GM12878 (cell line): Measurements from ENCODE around the gene ARHGAP26. TPM values are rescaled to one million over a fixed set of nuclear protein-coding genes. Genes with fewer than 3 reads are reported as not detected.

Experiments used
- ATAC-seq: fragments of 200-7000 bp; cut with Tn5 transposase; 3 replicates; pipeline ENCODE4 v1.9.1; 2020; ENCODE audit warnings: mild to moderate bottlenecking, moderate library complexity
- BruUV-seq: library from RNA; stranded (reverse); fragments of 400-500 nt; replicated peaks from 2 replicates; lab custom pipeline; 2021; lab: Mats Ljungman, UMichigan
- CTCF ChIA-PET: fragments of 300-600 bp; sonication (Branson Sonifier 250); formaldehyde crosslinking; extraction: SDS; loops from one replicate; lab custom pipeline; 2021; ENCODE audit warnings: inconsistent platforms; lab: Yijun Ruan, JAX
- POLR2A ChIA-PET: fragments of 350-600 bp; formaldehyde crosslinking; extraction: SDS; loops from one replicate; lab custom pipeline; 2021; ENCODE audit warnings: inconsistent platforms; lab: Charles Lee
- RAD21 ChIA-PET: fragments of 300-600 bp; sonication (Branson Sonifier 250); formaldehyde crosslinking; loops from one replicate; lab custom pipeline; 2023; ENCODE audit warnings: antibody characterized with exemption; ENCODE audit not compliant: unreplicated experiment; lab: Charles Lee
- SMC1A ChIA-PET: fragments of 300-600 bp; sonication (Branson Sonifier 250); formaldehyde crosslinking; loops from one replicate; lab custom pipeline; 2023; ENCODE audit not compliant: unreplicated experiment, uncharacterized antibody; lab: Charles Lee
- DNase-seq: peaks from one replicate; pipeline ENCODE4 v3.0.0-alpha.2; 2011; ENCODE audit warnings: low read depth, low spot score
- FAIRE-seq: peaks from 3 replicates; lab custom pipeline; 2011; peaks lifted over from hg19 to GRCh38; lab: Jason Lieb, UNC
- H2AFZ ChIP-seq: 2 replicates; pipeline ENCODE4 v1.6.0; 2011; ENCODE audit warnings: low read depth, low read length, control low read depth; ENCODE audit not compliant: control insufficient read depth
- H3K27ac ChIP-seq: 2 replicates; pipeline ENCODE4 v1.5.1; 2011; ENCODE audit warnings: control low read depth; ENCODE audit not compliant: control insufficient read depth, insufficient read depth
- H3K27me3 ChIP-seq, 2 experiments: replicated peaks in 1 of 2; 2 replicates each; pipeline versions ENCODE4 v1.6.0 to v1.6.1; 2011; ENCODE audit warnings: low read length in 1 of 2; ENCODE audit not compliant: control insufficient read depth in 2 of 2, insufficient read depth in 2 of 2
- H3K36me3 ChIP-seq, 2 experiments: 2 replicates each; pipeline ENCODE4 v1.5.1; 2011; ENCODE audit warnings: low read length in 1 of 2; ENCODE audit not compliant: control insufficient read depth in 2 of 2, insufficient read depth in 2 of 2
- H3K4me1 ChIP-seq: 2 replicates; pipeline ENCODE4 v1.6.1; 2011; ENCODE audit warnings: mild to moderate bottlenecking, low read length, moderate library complexity, mixed read lengths; ENCODE audit not compliant: control insufficient read depth, insufficient read depth
- H3K4me2 ChIP-seq: 2 replicates; pipeline ENCODE4 v1.6.0; 2011; ENCODE audit warnings: control low read depth; ENCODE audit not compliant: control insufficient read depth, insufficient read depth
- H3K4me3 ChIP-seq: fragments of 200-600 bp; sonication (generic); 2 replicates; pipeline ENCODE4 v1.5.1; 2016
- H3K79me2 ChIP-seq: 2 replicates; pipeline ENCODE4 v1.6.0; 2011; ENCODE audit warnings: low read length; ENCODE audit not compliant: control insufficient read depth, insufficient read depth
- H3K9ac ChIP-seq: 2 replicates; pipeline ENCODE4 v1.8.0; 2011; ENCODE audit warnings: low read length, control low read depth, mixed read lengths; ENCODE audit not compliant: control insufficient read depth, insufficient read depth
- H3K9me3 ChIP-seq: replicated peaks from 3 replicates; pipeline ENCODE4 v1.5.1; 2011; ENCODE audit warnings: mild to moderate bottlenecking, low read length; ENCODE audit not compliant: control insufficient read depth, insufficient read depth
- H4K20me1 ChIP-seq: 2 replicates; pipeline ENCODE4 v1.6.0; 2011; ENCODE audit not compliant: control insufficient read depth, insufficient read depth
- BACH1 ChIP-seq: fragments of 450-650 bp; IDR thresholded peaks from 2 replicates; pipeline ENCODE4 v1.6.1; 2017; ENCODE audit warnings: mild to moderate bottlenecking, borderline replicate concordance
- BMI1 ChIP-seq: fragments of 450-650 bp; IDR thresholded peaks from 2 replicates; pipeline ENCODE4 v1.6.1; 2016; ENCODE audit warnings: mild to moderate bottlenecking, moderate library complexity, borderline replicate concordance
- BRCA1 ChIP-seq: IDR thresholded peaks from 2 replicates; pipeline ENCODE4 v1.6.1; 2011; ENCODE audit warnings: low read depth, low read length, improper control_type of control experiment
- ELK1 ChIP-seq: IDR thresholded peaks from 2 replicates; pipeline ENCODE4 v1.6.1; 2012; ENCODE audit warnings: low read depth, low read length, improper control_type of control experiment
- EP300 ChIP-seq, 2 experiments: fragments of 150-350 bp in 1 of 2; IDR thresholded peaks; 2 replicates each; pipeline ENCODE4 v1.6.1; 2011 to 2012; ENCODE audit warnings: low read depth in 2 of 2, low read length in 2 of 2, borderline replicate concordance in 1 of 2, improper control_type of control experiment in 1 of 2, inconsistent platforms in 1 of 2; ENCODE audit not compliant: control insufficient read depth in 1 of 2
- ESRRA ChIP-seq: IDR thresholded peaks from 2 replicates; pipeline ENCODE4 v1.6.1; 2012; ENCODE audit warnings: mild to moderate bottlenecking, low read length, improper control_type of control experiment
- IRF3 ChIP-seq: fragments of 450-650 bp; IDR thresholded peaks from 2 replicates; pipeline ENCODE4 v1.6.1; 2014; ENCODE audit warnings: mild to moderate bottlenecking
- IRF4 ChIP-seq: IDR thresholded peaks from 2 replicates; pipeline ENCODE4 v1.6.1; 2011; ENCODE audit warnings: low read depth, low read length
- KLF5 ChIP-seq: fragments of 450-650 bp; IDR thresholded peaks from 2 replicates; pipeline ENCODE4 v1.6.1; 2014; ENCODE audit warnings: mild to moderate bottlenecking; ENCODE audit not compliant: partially characterized antibody
- MTA2 ChIP-seq: fragments of 450-650 bp; IDR thresholded peaks from 2 replicates; pipeline ENCODE4 v1.6.1; 2016; ENCODE audit warnings: low read depth, mild to moderate bottlenecking, moderate library complexity
- PML ChIP-seq: IDR thresholded peaks from 2 replicates; pipeline ENCODE4 v1.6.1; 2012; ENCODE audit warnings: low read length, inconsistent platforms
- RCOR1 ChIP-seq: conservative IDR thresholded peaks from 2 replicates; pipeline ENCODE4 v1.6.1; 2012; ENCODE audit warnings: low read depth, low read length, improper control_type of control experiment
- WRNIP1 ChIP-seq: IDR thresholded peaks from 2 replicates; pipeline ENCODE4 v1.6.1; 2011; ENCODE audit warnings: low read depth, low read length, improper control_type of control experiment, borderline replicate concordance
- WGBS: methylation state at CpG from one replicate; pipeline ENCODE4 v1.1.6; 2016; ENCODE audit warnings: low lambda C conversion rate; ENCODE audit not compliant: insufficient replicate concordance, insufficient coverage; ENCODE audit errors: missing lambda C conversion rate; 5-methylcytosine and 5-hydroxymethylcytosine counted together
- in situ Hi-C: fragments of 300-500 bp; cut with MboI; formaldehyde crosslinking; loops from 9 replicates; pipeline ENCODE4 v1.14.3; 2018; ENCODE audit warnings: mixed read lengths
- intact Hi-C: fragments of 100-400 bp; cut with micrococcal nuclease; formaldehyde crosslinking; loops from one replicate; pipeline ENCODE4 v1.14.2; 2022; ENCODE audit not compliant: unreplicated experiment
- polyA plus RNA-seq, 11 experiments: library from polyadenylated mRNA; depleted of rRNA in 4 of 11; unstranded in 6 of 11; stranded (reverse) in 5 of 11; fragments of >200 nt; fragmentation: Nextera tagmentation in 4 of 11; fragmentation: Illumina TruSeq in 1 of 11; extraction: Ambion mirVana in 4 of 11; extraction: Trizol in 1 of 11; gene quantifications; 1 replicate in 1 of 11; 2 replicates in 10 of 11; pipeline versions ENCODE4 v1.2.1 to v1.2.3, GENCODE V29; 2011 to 2016; ENCODE audit warnings: inconsistent platforms in 2 of 11, missing spikeins in 2 of 11, low read depth in 1 of 11
- total RNA-seq, 4 experiments: library from RNA; depleted of rRNA in 3 of 4; stranded (reverse); fragments of >200 nt in 3 of 4; fragmentation: Illumina TruSeq in 1 of 4; extraction: Trizol in 1 of 4; gene quantifications; 2 replicates each; pipeline versions ENCODE4 v1.2.1 to v1.2.3, GENCODE V29; 2013 to 2021

Gene ARHGAP26
- total and polyA plus RNA-seq, 10 of the 15 experiments (the other 5 are each of a cell fraction or from before 2014, with no cell fraction given), result 9.4 to 41.5 (median 19.3) TPM

GRCh38 chr5:142872795-142873194 is 102.6 kb downstream of the ARHGAP26 start:
- no peaks in the 10 kb centered on the region for H4K20me1 ChIP-seq
- CTCF ChIA-PET, result interaction anchor here (1.4 to 16.8 kb wide), 4 partner anchors 9 to 154 kb away, joined by 3 to 243 read pairs (median 91); no protein-coding TSS in a partner anchor
- H3K4me2 ChIP-seq, result no peak overlapping the region

GRCh38 chr5:142873831-142874230 is 103.7 kb downstream of the ARHGAP26 start:
- no peak overlapping the region for H3K4me2 ChIP-seq
- no peak overlapping the region for H3K9ac ChIP-seq
- no TSS peak for BruUV-seq
- no peak overlapping the region for H3K27ac ChIP-seq
- DNase-seq (no peak), FAIRE-seq (no peak), ATAC-seq (no peak)
- no peak overlapping the region for H3K4me3 ChIP-seq
- RAD21 ChIA-PET, result interaction anchor here (1.3 to 2.0 kb wide), 2 partner anchors 124 to 160 kb away, joined by 3 to 7 read pairs; no protein-coding TSS in a partner anchor
- CTCF ChIA-PET, result interaction anchor here (1.1 to 16.8 kb wide), 5 partner anchors 8 to 155 kb away, joined by 3 to 243 read pairs (median 38); no protein-coding TSS in a partner anchor
- POLR2A ChIA-PET, result no interaction called here
- in situ Hi-C loops (no loop called here), intact Hi-C loops (no loop called here)
- no peaks in the 10 kb centered on the region for H3K79me2 ChIP-seq
- H4K20me1 ChIP-seq, result no peaks in the 10 kb centered on the region
- 57% methylated on average over 5 of the region's 5 CpGs for WGBS
- no peaks in the 10 kb centered on the region for H3K4me1 ChIP-seq
- SMC1A ChIA-PET, result interaction anchor here (0.5 kb wide), 1 partner anchor 884 kb away, joined by 3 read pairs; no protein-coding TSS in a partner anchor
- TF ChIP-seq BMI1 (no peak), RCOR1 (no peak), EP300 (IDR thresholded peaks at IDR 0.05; ENCODE audit: borderline replicate concordance in 1 of 2, control insufficient read depth in 1 of 2, low read depth in 2 of 2, low read length in 2 of 2) (no peak), ELK1 (no peak), BRCA1 (no peak), BACH1 (no peak), IRF4 (no peak), PML (no peak)
- H3K9me3 ChIP-seq, result no peaks in the 10 kb centered on the region
- no peak overlapping the region for H2AFZ ChIP-seq
- no peaks in the 10 kb centered on the region for H3K36me3 ChIP-seq
- H3K27me3 ChIP-seq, result no peaks in the 10 kb centered on the region

More at GRCh38 chr5:142872795-142873194, 102.6 kb downstream of the ARHGAP26 start:
- ChIA-PET POLR2A (no interaction called here), SMC1A (no interaction called here), RAD21 (no interaction called here)
- no peaks in the 10 kb centered on the region for H3K27me3 ChIP-seq
- FAIRE-seq (no peak), DNase-seq (no peak), ATAC-seq (peak; percentile 44)
- in situ Hi-C loops (no loop called here), intact Hi-C loops (no loop called here)
- H3K9ac ChIP-seq, result no peak overlapping the region
- H2AFZ ChIP-seq, result no peak overlapping the region
- no peaks in the 10 kb centered on the region for H3K9me3 ChIP-seq
- H3K4me3 ChIP-seq, result no peak overlapping the region
- no peaks in the 10 kb centered on the region for H3K79me2 ChIP-seq
- H3K36me3 ChIP-seq, result no peaks in the 10 kb centered on the region
- TF ChIP-seq WRNIP1 (no peak), MTA2 (no peak), KLF5 (no peak), IRF3 (no peak), ESRRA (no peak)
- BruUV-seq, result no TSS peak
- 2% methylated on average over 3 of the region's 3 CpGs for WGBS
- no peaks in the 10 kb centered on the region for H3K4me1 ChIP-seq
- no peak overlapping the region for H3K27ac ChIP-seq
